NB4 (cell line): ENCODE results near the gene CFAP251.

Experiments used
- CTCF ChIP-seq: IDR thresholded peaks from one replicate; pipeline ENCODE4 v1.5.1; 2012; ENCODE audit warnings: low read depth, low read length
- MAX ChIP-seq: IDR thresholded peaks from 2 replicates; pipeline ENCODE4 v1.6.1; 2011; ENCODE audit warnings: low read depth, low read length
- POLR2A ChIP-seq: IDR thresholded peaks from 2 replicates; pipeline ENCODE4 v1.6.1; 2011; ENCODE audit warnings: mild to moderate bottlenecking; ENCODE audit not compliant: insufficient read length; ENCODE audit errors: extremely low read depth

GRCh38 chr12:122042910-122043309 lies 124.5 kb downstream of the CFAP251 start:
- TF ChIP-seq CTCF (no peak), MAX (no peak), POLR2A (no peak)
